WTC11 (cell line): ENCODE measurements around the gene CCL4. TPM values are rescaled to one million over a fixed set of nuclear protein-coding genes. Genes with fewer than 3 reads are reported as not detected.

Experiments
- ATAC-seq: fragments of 200-7000 bp; cut with Tn5 transposase; 2 replicates; pipeline ENCODE4 v1.10.0; 2021; ENCODE audit warnings: mild to moderate bottlenecking, moderate library complexity
- CTCF ChIA-PET: fragments of 300-600 bp; sonication (Branson Sonifier 250); formaldehyde crosslinking; loops from one replicate; lab custom pipeline; 2021; ENCODE audit warnings: antibody characterized with exemption; lab: Charles Lee
- POLR2A ChIA-PET: fragments of 350-600 bp; sonication (Branson Sonifier 250); formaldehyde crosslinking; loops from one replicate; lab custom pipeline; 2021; ENCODE audit warnings: antibody characterized with exemption; lab: Charles Lee
- DNase-seq: peaks from one replicate; pipeline ENCODE4 v3.0.0; 2021; ENCODE audit warnings: low spot score
- H3K27ac Mint-ChIP-seq: 2 replicates; pipeline ENCODE4 v1.8.0; 2021; ENCODE audit warnings: mixed read lengths
- H3K27me3 Mint-ChIP-seq: 2 replicates; pipeline ENCODE4 v1.8.0; 2021; ENCODE audit warnings: low read depth, mild to moderate bottlenecking, moderate library complexity, mixed read lengths
- H3K36me3 Mint-ChIP-seq: 2 replicates; pipeline ENCODE4 v1.8.0; 2021; ENCODE audit warnings: mixed read lengths
- H3K4me1 Mint-ChIP-seq: 2 replicates; pipeline ENCODE4 v1.8.0; 2022; ENCODE audit warnings: mixed read lengths
- H3K4me3 Mint-ChIP-seq: 2 replicates; pipeline ENCODE4 v1.8.0; 2021; ENCODE audit warnings: mild to moderate bottlenecking, moderate library complexity, mixed read lengths
- H3K9me3 Mint-ChIP-seq: 2 replicates; pipeline ENCODE4 v1.8.0; 2021; ENCODE audit warnings: mixed read lengths
- CTCF ChIP-seq: fragments of 200-600 bp; IDR thresholded peaks from 2 replicates; pipeline ENCODE4 v1.8.0; 2022; ENCODE audit warnings: antibody characterized with exemption
- E2F4 ChIP-seq: sonication (generic); formaldehyde crosslinking; IDR thresholded peaks from 2 replicates; pipeline ENCODE4 v1.8.1; 2022; ENCODE audit warnings: low read depth, mild to moderate bottlenecking, moderate library complexity, missing genetic modification reagents, borderline replicate concordance
- E2F5 ChIP-seq: sonication (generic); formaldehyde crosslinking; IDR thresholded peaks from 2 replicates; pipeline ENCODE4 v1.8.1; 2022; ENCODE audit warnings: mild to moderate bottlenecking, moderate library complexity, missing genetic modification reagents
- FOXK1 ChIP-seq: sonication (generic); formaldehyde crosslinking; IDR thresholded peaks from 2 replicates; pipeline ENCODE4 v1.8.0; 2022; ENCODE audit warnings: mild to moderate bottlenecking, moderate library complexity, missing genetic modification reagents
- HMGXB4 ChIP-seq: sonication (generic); formaldehyde crosslinking; IDR thresholded peaks from 2 replicates; pipeline ENCODE4 v1.8.1; 2023; ENCODE audit warnings: mild to moderate bottlenecking, moderate library complexity, missing genetic modification reagents
- IRF1 ChIP-seq: sonication (generic); formaldehyde crosslinking; IDR thresholded peaks from 2 replicates; pipeline ENCODE4 v1.8.0; 2023; ENCODE audit warnings: missing genetic modification reagents
- MXD4 ChIP-seq: fragments of 250-450 bp; sonication (Bioruptor Pico); IDR thresholded peaks from 2 replicates; pipeline ENCODE4 v1.8.0; 2021; ENCODE audit warnings: mild to moderate bottlenecking, moderate library complexity, borderline replicate concordance
- MYBL2 ChIP-seq: sonication (generic); formaldehyde crosslinking; IDR thresholded peaks from 2 replicates; pipeline ENCODE4 v1.8.1; 2023; ENCODE audit warnings: mild to moderate bottlenecking, moderate library complexity, missing genetic modification reagents
- NFYB ChIP-seq: sonication (generic); formaldehyde crosslinking; conservative IDR thresholded peaks from 2 replicates; pipeline ENCODE4 v1.8.0; 2022; ENCODE audit warnings: low read depth, missing genetic modification reagents
- NR2C2 ChIP-seq: sonication (generic); formaldehyde crosslinking; IDR thresholded peaks from 2 replicates; pipeline ENCODE4 v1.8.0; 2022; ENCODE audit warnings: mild to moderate bottlenecking, missing genetic modification reagents
- TCF7 ChIP-seq: sonication (generic); formaldehyde crosslinking; IDR thresholded peaks from 2 replicates; pipeline ENCODE4 v1.8.0; 2022; ENCODE audit warnings: mild to moderate bottlenecking, low read depth, missing genetic modification reagents, moderate library complexity
- TEAD4 ChIP-seq: sonication (generic); formaldehyde crosslinking; IDR thresholded peaks from 2 replicates; pipeline ENCODE4 v1.8.0; 2022; ENCODE audit warnings: mild to moderate bottlenecking, missing genetic modification reagents
- ZBTB21 ChIP-seq: sonication (generic); formaldehyde crosslinking; IDR thresholded peaks from 2 replicates; pipeline ENCODE4 v1.8.1; 2023; ENCODE audit warnings: mild to moderate bottlenecking, missing genetic modification reagents, borderline replicate concordance
- ZNF416 ChIP-seq: fragments of 250-450 bp; sonication (Bioruptor Pico); IDR thresholded peaks from 2 replicates; pipeline ENCODE4 v1.9.0; 2021; ENCODE audit warnings: mild to moderate bottlenecking, inconsistent platforms
- total RNA-seq: library from RNA; stranded (reverse); gene quantifications from 3 replicates; pipeline ENCODE4 v1.2.3, GENCODE V29; 2021
- TF ChIP-seq, protein P1 (sequence below): fragments of 250-450 bp; sonication (Bioruptor Pico); IDR thresholded peaks from 2 replicates; pipeline ENCODE4 v1.9.0; 2021; ENCODE audit warnings: mild to moderate bottlenecking
- TF ChIP-seq, protein P2 (sequence below): fragments of 250-450 bp; sonication (Bioruptor Pico); IDR thresholded peaks from 2 replicates; pipeline ENCODE4 v2.1.2; 2022; ENCODE audit warnings: mild to moderate bottlenecking, moderate library complexity
- TF ChIP-seq, protein P3 (sequence below): fragments of 250-450 bp; sonication (Bioruptor Pico); IDR thresholded peaks from 2 replicates; pipeline ENCODE4 v1.9.0; 2021; ENCODE audit warnings: mild to moderate bottlenecking, borderline replicate concordance
- TF ChIP-seq, protein P4 (sequence below): sonication (generic); formaldehyde crosslinking; IDR thresholded peaks from 2 replicates; pipeline ENCODE4 v1.8.0; 2022; ENCODE audit warnings: mild to moderate bottlenecking, missing genetic modification reagents

CCL4 gene
- total RNA-seq, 1 experiment from 2014 or later, result 0.48 TPM

DNA sequence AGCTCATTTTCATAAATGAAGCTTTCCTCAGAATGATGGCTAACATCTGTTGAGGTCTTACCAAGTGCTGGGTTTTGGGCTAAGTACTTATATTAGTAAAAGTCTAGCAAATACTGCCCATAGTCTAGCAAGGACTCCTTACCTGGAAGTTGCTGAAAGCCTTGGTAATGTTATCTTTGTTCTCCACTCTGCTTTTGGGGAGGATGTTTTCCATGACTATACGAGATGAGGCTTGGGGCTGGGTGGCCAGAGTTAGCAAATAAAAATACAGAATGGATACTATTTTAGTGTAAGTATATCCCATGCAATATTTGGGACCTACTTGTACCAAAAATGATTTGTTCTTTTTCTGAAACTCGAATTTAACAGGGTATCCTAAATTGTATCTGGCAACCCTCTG lies 31.9 kb upstream of the CCL4 start:
- ChIA-PET CTCF (interaction anchor here (1.4 to 7.0 kb wide), 8 partner anchors 24 to 392 kb away, joined by 3 to 159 read pairs (median 7); partner anchors contain the start of genes CCL16, LYZL6 and TAF15), POLR2A (no interaction called here)
- no peak for DNase-seq
- H3K4me1 Mint-ChIP-seq, result peaks cover 5% of the 10 kb centered on the region
- no peak overlapping the region for H3K4me3 Mint-ChIP-seq
- H3K9me3 Mint-ChIP-seq, result peaks cover 8% of the 10 kb centered on the region
- H3K27ac Mint-ChIP-seq, result no peak overlapping the region
- no peaks in the 10 kb centered on the region for H3K36me3 Mint-ChIP-seq
- no peak for ATAC-seq
- no peaks in the 10 kb centered on the region; the same call in 1 of the 2 replicates for H3K27me3 Mint-ChIP-seq
- TF ChIP-seq TEAD4 (CRISPR knock-in tag), result no peak
- TF ChIP-seq, protein P1, sequence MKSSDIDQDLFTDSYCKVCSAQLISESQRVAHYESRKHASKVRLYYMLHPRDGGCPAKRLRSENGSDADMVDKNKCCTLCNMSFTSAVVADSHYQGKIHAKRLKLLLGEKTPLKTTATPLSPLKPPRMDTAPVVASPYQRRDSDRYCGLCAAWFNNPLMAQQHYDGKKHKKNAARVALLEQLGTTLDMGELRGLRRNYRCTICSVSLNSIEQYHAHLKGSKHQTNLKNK (CRISPR knock-in tag), result no peak
- no peak for TF ChIP-seq E2F4 (CRISPR knock-in tag)
- TF ChIP-seq NFYB (CRISPR knock-in tag), result no peak
- TF ChIP-seq, protein P2, sequence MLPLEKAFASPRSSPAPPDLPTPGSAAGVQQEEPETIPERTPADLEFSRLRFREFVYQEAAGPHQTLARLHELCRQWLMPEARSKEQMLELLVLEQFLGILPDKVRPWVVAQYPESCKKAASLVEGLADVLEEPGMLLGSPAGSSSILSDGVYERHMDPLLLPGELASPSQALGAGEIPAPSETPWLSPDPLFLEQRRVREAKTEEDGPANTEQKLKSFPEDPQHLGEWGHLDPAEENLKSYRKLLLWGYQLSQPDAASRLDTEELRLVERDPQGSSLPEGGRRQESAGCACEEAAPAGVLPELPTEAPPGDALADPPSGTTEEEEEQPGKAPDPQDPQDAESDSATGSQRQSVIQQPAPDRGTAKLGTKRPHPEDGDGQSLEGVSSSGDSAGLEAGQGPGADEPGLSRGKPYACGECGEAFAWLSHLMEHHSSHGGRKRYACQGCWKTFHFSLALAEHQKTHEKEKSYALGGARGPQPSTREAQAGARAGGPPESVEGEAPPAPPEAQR (CRISPR knock-in tag), result no peak
- TF ChIP-seq MXD4 (CRISPR knock-in tag), result no peak
- TF ChIP-seq IRF1, result no peak
- no peak for TF ChIP-seq ZNF416
- no peak for TF ChIP-seq E2F5 (CRISPR knock-in tag)
- TF ChIP-seq TCF7 (CRISPR knock-in tag), result no peak
- no peak for TF ChIP-seq MYBL2 (CRISPR knock-in tag)
- no peak for TF ChIP-seq FOXK1 (CRISPR knock-in tag)
- TF ChIP-seq ZBTB21 (CRISPR knock-in tag), result no peak
- TF ChIP-seq, protein P3, sequence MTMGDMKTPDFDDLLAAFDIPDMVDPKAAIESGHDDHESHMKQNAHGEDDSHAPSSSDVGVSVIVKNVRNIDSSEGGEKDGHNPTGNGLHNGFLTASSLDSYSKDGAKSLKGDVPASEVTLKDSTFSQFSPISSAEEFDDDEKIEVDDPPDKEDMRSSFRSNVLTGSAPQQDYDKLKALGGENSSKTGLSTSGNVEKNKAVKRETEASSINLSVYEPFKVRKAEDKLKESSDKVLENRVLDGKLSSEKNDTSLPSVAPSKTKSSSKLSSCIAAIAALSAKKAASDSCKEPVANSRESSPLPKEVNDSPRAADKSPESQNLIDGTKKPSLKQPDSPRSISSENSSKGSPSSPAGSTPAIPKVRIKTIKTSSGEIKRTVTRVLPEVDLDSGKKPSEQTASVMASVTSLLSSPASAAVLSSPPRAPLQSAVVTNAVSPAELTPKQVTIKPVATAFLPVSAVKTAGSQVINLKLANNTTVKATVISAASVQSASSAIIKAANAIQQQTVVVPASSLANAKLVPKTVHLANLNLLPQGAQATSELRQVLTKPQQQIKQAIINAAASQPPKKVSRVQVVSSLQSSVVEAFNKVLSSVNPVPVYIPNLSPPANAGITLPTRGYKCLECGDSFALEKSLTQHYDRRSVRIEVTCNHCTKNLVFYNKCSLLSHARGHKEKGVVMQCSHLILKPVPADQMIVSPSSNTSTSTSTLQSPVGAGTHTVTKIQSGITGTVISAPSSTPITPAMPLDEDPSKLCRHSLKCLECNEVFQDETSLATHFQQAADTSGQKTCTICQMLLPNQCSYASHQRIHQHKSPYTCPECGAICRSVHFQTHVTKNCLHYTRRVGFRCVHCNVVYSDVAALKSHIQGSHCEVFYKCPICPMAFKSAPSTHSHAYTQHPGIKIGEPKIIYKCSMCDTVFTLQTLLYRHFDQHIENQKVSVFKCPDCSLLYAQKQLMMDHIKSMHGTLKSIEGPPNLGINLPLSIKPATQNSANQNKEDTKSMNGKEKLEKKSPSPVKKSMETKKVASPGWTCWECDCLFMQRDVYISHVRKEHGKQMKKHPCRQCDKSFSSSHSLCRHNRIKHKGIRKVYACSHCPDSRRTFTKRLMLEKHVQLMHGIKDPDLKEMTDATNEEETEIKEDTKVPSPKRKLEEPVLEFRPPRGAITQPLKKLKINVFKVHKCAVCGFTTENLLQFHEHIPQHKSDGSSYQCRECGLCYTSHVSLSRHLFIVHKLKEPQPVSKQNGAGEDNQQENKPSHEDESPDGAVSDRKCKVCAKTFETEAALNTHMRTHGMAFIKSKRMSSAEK (CRISPR knock-in tag), result no peak

- TF ChIP-seq NR2C2 (CRISPR knock-in tag) (no peak), ZNF416 (peak; percentile 83; the same call in 1 of the 2 replicates), HMGXB4 (CRISPR knock-in tag) (no peak), CTCF (peak; percentile 63)
- TF ChIP-seq, protein P4, sequence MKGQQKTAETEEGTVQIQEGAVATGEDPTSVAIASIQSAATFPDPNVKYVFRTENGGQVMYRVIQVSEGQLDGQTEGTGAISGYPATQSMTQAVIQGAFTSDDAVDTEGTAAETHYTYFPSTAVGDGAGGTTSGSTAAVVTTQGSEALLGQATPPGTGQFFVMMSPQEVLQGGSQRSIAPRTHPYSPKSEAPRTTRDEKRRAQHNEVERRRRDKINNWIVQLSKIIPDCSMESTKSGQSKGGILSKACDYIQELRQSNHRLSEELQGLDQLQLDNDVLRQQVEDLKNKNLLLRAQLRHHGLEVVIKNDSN (CRISPR knock-in tag), result no peak
- TF ChIP-seq, all 79 proteins: peak for 2
- Mint-ChIP-seq H3K27me3 (no peaks in the 10 kb centered on the region), H3K4me1 (peaks cover 5% of the 10 kb centered on the region), H3K36me3 (no peaks in the 10 kb centered on the region), H3K4me3 (no peak overlapping the region), H3K9me3 (peaks cover 14% of the 10 kb centered on the region), H3K27ac (no peak overlapping the region)
- ChIA-PET POLR2A (interaction anchor here (0.6 to 0.7 kb wide), 2 partner anchors 14 to 28 kb away, joined by 3 read pairs; no protein-coding TSS in a partner anchor), CTCF (interaction anchor here (0.6 to 7.0 kb wide), 65 partner anchors 9 to 410 kb away, joined by 3 to 159 read pairs (median 4); partner anchors contain the start of genes CCL14, CCL15, CCL16 and CCL18)
- ATAC-seq, result peak; percentile 92
- peak; percentile 83 for DNase-seq
Observed at GRCh38 chr17:36072431-36073121, 31.1 kb upstream of the CCL4 start.
